ENCODE data around the gene ALG8.

- TF ChIP-seq POLR2A (IDR thresholded peaks at IDR 0.05; ENCODE audit: low read length) (no peak), GATA1 (IDR thresholded peaks at IDR 0.05; ENCODE audit: low read depth, low read length) (no peak)
Observed at GRCh38 chr11:78080084-78080817, 59.2 kb downstream of the ALG8 start.
